ENCODE results near the gene SETD2. TPM values are rescaled to one million over a fixed set of nuclear protein-coding genes. Genes with fewer than 3 reads are reported as not detected.
A peak's percentile ranks its signal among the peaks of the same experiment; 100 is the strongest.

Gene SETD2
- polyA plus RNA-seq, 1 donor from 2014 or later, result 32.6 TPM

DNA sequence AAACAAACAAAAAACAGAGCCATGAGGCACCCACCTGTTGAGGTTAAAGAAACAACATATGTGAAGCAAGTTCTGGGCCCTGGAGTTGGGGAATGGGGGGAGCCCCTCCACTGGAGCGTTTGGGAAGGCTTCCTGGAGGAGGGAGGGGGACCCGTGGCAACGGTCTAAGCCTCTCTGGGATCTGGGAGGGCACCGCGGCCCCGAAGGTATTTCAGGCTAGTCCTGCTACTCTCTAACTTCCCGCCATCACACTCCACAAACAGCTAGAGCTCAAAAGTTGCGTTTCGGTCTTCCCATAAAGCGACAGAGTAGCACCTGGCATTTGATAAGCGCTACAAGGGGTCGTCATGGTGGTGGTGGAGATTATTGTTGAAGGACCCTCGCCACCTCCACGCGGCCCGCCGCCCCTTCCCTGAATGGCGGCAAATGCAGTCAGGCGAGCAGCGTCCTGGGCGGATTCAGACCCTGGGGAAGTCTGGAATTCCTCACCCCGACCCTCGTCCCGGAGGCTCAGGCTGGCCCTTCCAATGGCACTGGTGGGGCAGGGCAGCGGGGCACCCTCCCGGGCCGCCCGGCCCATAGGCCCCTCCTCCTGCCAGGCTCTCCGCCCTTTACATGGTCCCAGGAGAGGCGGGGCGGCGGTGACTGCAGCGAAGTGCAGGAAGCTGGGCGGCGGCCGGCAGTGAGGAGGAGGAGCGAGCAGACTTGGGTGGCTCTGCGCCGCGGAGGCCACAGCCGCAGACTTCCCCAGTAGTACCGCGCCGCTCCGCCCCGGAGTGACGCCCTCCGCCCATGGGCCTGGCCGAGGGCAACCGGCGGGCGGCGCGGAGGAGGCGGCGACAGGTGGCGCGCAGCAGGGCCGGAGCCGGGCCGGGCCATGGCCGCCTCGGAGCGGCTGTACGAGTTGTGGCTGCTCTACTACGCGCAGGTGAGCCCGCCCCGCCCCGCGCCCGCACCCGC is 184.6 kb downstream of the SETD2 start, which contains the start of gene NBEAL2:
NBEAL2 (plus strand) TSS at position 682 of the 960 bp plus-strand sequence; CDS start at position 878, 196 bp downstream.
- Mint-ChIP-seq H3K27me3 (no peaks in the 10 kb centered on the region), H3K9me3 (no peaks in the 10 kb centered on the region), H3K4me1 (peaks cover 36 to 44% (median 38%) of the 10 kb centered on the region in 3 donors), H3K4me3 (peak within 1 kb of the TSS; percentile 84 to 98 (median 89)), H3K27ac (peak within 1 kb of the TSS; percentile 84 to 91 (median 91)), H3K36me3 (no peaks in the 10 kb centered on the region)

GRCh38 chr3:46978381-46978780 is 185.5 kb downstream of the SETD2 start:
- Mint-ChIP-seq H3K4me3 (peak overlapping the region in 3 of 4 donors; percentile 90 to 97 (median 92)), H3K27me3 (no peaks in the 10 kb centered on the region), H3K9me3 (no peaks in the 10 kb centered on the region), H3K4me1 (peaks cover 41 to 44% (median 43%) of the 10 kb centered on the region in 3 donors), H3K36me3 (no peaks in the 10 kb centered on the region), H3K27ac (peak overlapping the region; percentile 84 to 99 (median 91))

- H3K27ac Mint-ChIP-seq, result peak overlapping the region in 2 of 3 donors; percentile 96 to 99
- no peaks in the 10 kb centered on the region for H3K9me3 Mint-ChIP-seq
- no peaks in the 10 kb centered on the region for H3K36me3 Mint-ChIP-seq
- H3K27me3 Mint-ChIP-seq, result no peaks in the 10 kb centered on the region
- H3K4me3 Mint-ChIP-seq, result peak overlapping the region; percentile 82 to 99 (median 90)
- peaks cover 41 to 45% (median 43%) of the 10 kb centered on the region in 3 donors for H3K4me1 Mint-ChIP-seq
These were observed 186.1 kb downstream of the SETD2 start for GRCh38 chr3:46977811-46978195.

DNA sequence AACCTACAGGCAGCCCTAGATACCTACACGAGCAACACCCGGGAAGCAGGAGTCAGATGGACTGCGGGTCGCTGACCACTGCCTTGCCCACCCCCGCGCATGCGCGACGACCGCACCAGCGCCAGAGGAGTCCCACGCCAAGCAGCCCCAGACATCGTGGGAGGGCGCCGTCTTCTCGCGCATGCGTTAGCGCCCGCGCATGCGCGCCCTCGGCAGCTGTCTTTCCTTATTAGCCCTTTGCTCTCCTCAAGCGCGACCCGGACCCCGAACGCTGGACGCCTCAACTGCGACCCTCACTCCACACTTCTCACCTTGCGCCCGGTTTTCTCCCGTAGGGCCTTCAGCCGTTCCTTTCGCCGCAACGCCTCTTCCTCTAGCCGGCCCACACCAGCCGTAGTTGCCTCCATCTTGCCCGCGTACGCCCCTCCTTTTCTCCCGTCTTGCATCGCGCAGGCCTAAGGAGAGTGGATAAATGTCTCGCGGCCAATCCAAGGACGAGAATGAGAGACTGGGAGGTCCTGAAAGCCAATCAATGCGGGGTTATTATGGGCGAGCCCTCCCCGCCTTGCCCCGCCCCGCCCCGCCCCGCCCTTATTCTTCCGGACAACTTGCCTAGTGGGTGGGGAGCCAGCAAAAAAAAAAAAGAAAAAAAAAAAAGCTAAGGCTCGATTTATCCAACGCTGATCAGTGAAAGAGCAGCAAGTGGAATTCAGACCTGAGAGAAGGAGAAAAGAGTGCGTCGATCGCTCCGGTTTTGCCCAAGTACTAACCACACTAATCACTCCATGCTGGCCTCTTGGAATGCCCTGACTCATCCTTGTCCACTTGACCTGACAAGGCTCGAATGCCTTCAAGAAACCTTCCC is 187.4 kb downstream of the SETD2 start, which contains the start of gene CCDC12:
CCDC12 (minus strand) TSS at position 420 of the 865 bp plus-strand sequence; CDS start at position 407, 13 bp downstream.
- Mint-ChIP-seq H3K4me3 (peak within 1 kb of the TSS; percentile 97 to 100 (median 100)), H3K4me1 (peaks cover 45 to 52% (median 48%) of the 10 kb centered on the region in 3 donors), H3K36me3 (peaks cover 7% of the 10 kb centered on the region), H3K9me3 (no peaks in the 10 kb centered on the region), H3K27ac (peak within 1 kb of the TSS; percentile 96 to 99 (median 99)), H3K27me3 (no peaks in the 10 kb centered on the region)

GRCh38 chr3:46974421-46975171 is 189.3 kb downstream of the SETD2 start:
- Mint-ChIP-seq H3K9me3 (no peaks in the 10 kb centered on the region), H3K4me3 (peak overlapping the region; percentile 97 to 100 (median 100)), H3K27me3 (no peaks in the 10 kb centered on the region), H3K4me1 (peaks cover 52 to 62% (median 62%) of the 10 kb centered on the region in 3 donors), H3K36me3 (peaks cover 7% of the 10 kb centered on the region), H3K27ac (peak overlapping the region; percentile 66 to 99 (median 83))

DNA sequence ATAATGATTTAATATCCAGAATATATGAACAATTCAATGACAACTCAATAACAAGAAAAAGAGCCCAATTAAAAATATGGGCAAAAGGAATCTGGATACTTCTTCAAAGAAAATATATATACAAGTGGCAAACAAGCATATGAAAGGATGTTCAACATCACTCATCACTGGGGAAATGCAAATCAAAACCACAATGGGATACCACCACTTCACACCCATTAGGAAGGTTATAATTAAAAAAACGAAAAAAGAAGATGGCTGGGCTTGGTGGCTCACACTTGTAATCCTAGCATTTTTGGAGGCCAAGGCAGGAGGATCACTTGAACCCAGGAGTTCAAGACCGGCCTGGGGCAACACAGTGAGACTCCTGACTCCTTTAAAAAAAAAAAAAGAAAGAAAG is 191.5 kb downstream of the SETD2 start:
- H3K4me1 Mint-ChIP-seq, result peaks cover 46 to 73% (median 71%) of the 10 kb centered on the region in 3 donors
- no peaks in the 10 kb centered on the region for H3K9me3 Mint-ChIP-seq
- H3K27ac Mint-ChIP-seq, result peak overlapping the region; percentile 23 to 91 (median 88)
- H3K27me3 Mint-ChIP-seq, result no peaks in the 10 kb centered on the region
- peaks cover 9% of the 10 kb centered on the region for H3K36me3 Mint-ChIP-seq
- H3K4me3 Mint-ChIP-seq, result peak overlapping the region; percentile 59 to 94 (median 88)

DNA sequence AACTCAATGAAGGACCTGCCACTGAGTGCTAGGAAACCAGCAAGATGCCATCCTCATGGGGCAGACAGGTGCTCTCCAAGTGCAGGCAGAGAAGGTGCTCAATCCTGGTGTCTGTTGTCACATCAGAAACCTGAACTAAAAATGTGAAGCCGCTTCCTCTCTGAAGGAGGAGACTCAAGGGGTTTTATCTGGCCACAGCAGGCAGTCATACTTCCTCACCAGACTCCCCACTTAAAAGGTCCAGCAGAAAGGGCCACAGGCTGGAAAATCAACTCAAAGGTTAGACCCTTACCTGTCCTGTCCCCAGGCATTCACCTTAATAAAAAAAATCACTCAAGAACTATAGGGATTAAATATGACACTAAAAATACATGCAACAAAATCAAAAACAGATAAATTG is 192.2 kb downstream of the SETD2 start:
- Mint-ChIP-seq H3K4me3 (peak overlapping the region; percentile 22 to 94 (median 88)), H3K4me1 (peaks cover 49 to 75% (median 73%) of the 10 kb centered on the region in 3 donors), H3K9me3 (no peaks in the 10 kb centered on the region), H3K36me3 (peaks cover 9% of the 10 kb centered on the region), H3K27ac (peak overlapping the region; percentile 23 to 91 (median 88)), H3K27me3 (no peaks in the 10 kb centered on the region)

DNA sequence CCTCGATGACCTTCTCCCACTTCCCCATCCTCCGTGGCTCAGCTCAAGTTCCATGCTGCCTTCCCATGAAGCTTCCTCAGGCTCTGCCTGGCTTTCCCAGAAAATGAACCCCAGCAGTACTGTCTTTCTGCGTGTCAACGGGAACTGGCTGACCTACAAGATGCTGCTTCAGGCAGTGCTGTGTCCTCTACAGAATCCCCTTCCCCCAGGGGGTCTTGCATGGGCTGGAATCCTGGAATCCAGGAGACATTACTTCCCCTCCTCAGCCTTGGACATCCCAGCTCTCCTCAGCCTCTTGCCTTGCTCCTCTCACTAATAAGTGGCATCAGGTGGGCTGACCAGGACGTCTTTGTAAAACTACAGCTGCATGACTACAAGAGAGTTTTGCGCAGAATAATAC is 192.8 kb downstream of the SETD2 start:
- Mint-ChIP-seq H3K4me1 (peaks cover 50 to 79% (median 76%) of the 10 kb centered on the region in 3 donors), H3K36me3 (peaks cover 9% of the 10 kb centered on the region), H3K9me3 (no peaks in the 10 kb centered on the region), H3K4me3 (peak overlapping the region; percentile 22 to 94 (median 88)), H3K27me3 (no peaks in the 10 kb centered on the region), H3K27ac (peak overlapping the region; percentile 23 to 91 (median 88))

GRCh38 chr3:46970391-46971091 is 193.4 kb downstream of the SETD2 start:
- no peaks in the 10 kb centered on the region for H3K9me3 Mint-ChIP-seq
- peak overlapping the region in 3 of 4 donors; percentile 86 to 94 (median 89) for H3K4me3 Mint-ChIP-seq
- H3K27ac Mint-ChIP-seq, result peak overlapping the region; percentile 5 to 67 (median 11)
- peaks cover 56 to 83% (median 81%) of the 10 kb centered on the region in 3 donors for H3K4me1 Mint-ChIP-seq
- no peaks in the 10 kb centered on the region for H3K27me3 Mint-ChIP-seq
- H3K36me3 Mint-ChIP-seq, result peaks cover 9% of the 10 kb centered on the region

- H3K9me3 Mint-ChIP-seq, result no peaks in the 10 kb centered on the region
- peak overlapping the region in 1 of 3 donors; percentile 57 for H3K27ac Mint-ChIP-seq
- H3K4me1 Mint-ChIP-seq, result peaks cover 52 to 80% (median 77%) of the 10 kb centered on the region in 3 donors
- H3K27me3 Mint-ChIP-seq, result no peaks in the 10 kb centered on the region
- peaks cover 9% of the 10 kb centered on the region for H3K36me3 Mint-ChIP-seq
- peak overlapping the region in 3 of 4 donors; percentile 40 to 52 (median 51) for H3K4me3 Mint-ChIP-seq
These were observed 195.0 kb downstream of the SETD2 start for GRCh38 chr3:46968783-46969428.

DNA sequence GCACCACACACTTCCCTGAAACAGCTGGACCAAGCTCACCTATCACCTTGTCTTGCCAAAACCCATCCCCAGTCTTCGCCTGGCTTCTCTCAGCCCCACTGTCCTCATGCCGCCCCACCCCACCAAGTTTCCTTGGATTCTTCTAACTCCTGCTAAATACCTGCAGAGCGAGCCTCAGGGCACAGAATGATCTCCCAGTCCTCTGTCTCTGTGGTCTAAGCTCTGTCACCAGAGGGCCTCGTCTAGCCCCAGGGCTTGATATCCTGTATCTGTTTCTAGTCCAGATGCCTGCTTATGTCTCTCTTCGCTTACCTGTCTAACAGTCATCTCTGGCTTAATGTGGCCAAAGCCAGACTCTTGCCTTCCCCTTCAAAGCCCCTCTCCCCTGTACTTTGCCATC is 197.1 kb downstream of the SETD2 start:
- Mint-ChIP-seq H3K4me3 (peak overlapping the region in 2 of 4 donors; percentile 65 to 85), H3K27me3 (no peaks in the 10 kb centered on the region), H3K27ac (peak overlapping the region; percentile 23 to 89 (median 76)), H3K9me3 (no peaks in the 10 kb centered on the region), H3K36me3 (peaks cover 4% of the 10 kb centered on the region), H3K4me1 (peaks cover 49 to 75% (median 65%) of the 10 kb centered on the region in 3 donors)

Data from IgD-negative memory B cell (primary cell).